Measurements from ENCODE around the gene ERMARD. TPM values are rescaled to one million over a fixed set of nuclear protein-coding genes. Genes with fewer than 3 reads are reported as not detected.
"Not testable (repeated sequence)": the region's sequence is repeated elsewhere in the genome, so short reads cannot be mapped to it uniquely, and the experiment has no call there.

ERMARD gene
- polyA plus RNA-seq, 3 donors from 2014 or later: 4.2 to 11.6 (median 10.0) TPM

- Mint-ChIP-seq H3K4me3 (peak overlapping the region; percentile 84 to 99 (median 98)), H3K27ac (peak overlapping the region; percentile 90 to 99 (median 94)), H3K36me3 (peaks cover 5 to 9% (median 6%) of the 10 kb centered on the region in 3 donors), H3K9me3 (no peaks in the 10 kb centered on the region), H3K27me3 (ENCODE audit: low read depth in 3 of 3) (peaks cover 3 to 6% (median 5%) of the 10 kb centered on the region in 3 donors), H3K4me1 (peaks cover 28 to 39% of the 10 kb centered on the region in 2 donors)
- DNase-seq: no peak
These were observed 727 bp downstream of the ERMARD start for GRCh38 chr6:169752074-169752623.

GRCh38 chr6:169755162-169755561 is 3.7 kb downstream of the ERMARD start:
- no peak for DNase-seq
- Mint-ChIP-seq H3K27ac (no peak overlapping the region), H3K27me3 (ENCODE audit: low read depth in 3 of 3) (peaks cover 3 to 6% (median 5%) of the 10 kb centered on the region in 3 donors), H3K36me3 (peaks cover 17 to 31% (median 24%) of the 10 kb centered on the region in 3 donors), H3K9me3 (no peaks in the 10 kb centered on the region), H3K4me1 (peaks cover 25 to 30% of the 10 kb centered on the region in 2 donors), H3K4me3 (no peak overlapping the region)

GRCh38 chr6:169763308-169763707 is 11.9 kb downstream of the ERMARD start:
- Mint-ChIP-seq H3K4me1 (no peaks in the 10 kb centered on the region), H3K36me3 (peaks cover 46 to 66% (median 54%) of the 10 kb centered on the region in 3 donors), H3K9me3 (no peaks in the 10 kb centered on the region), H3K27me3 (ENCODE audit: low read depth in 3 of 3) (peaks cover 0 to 2% (median 0%) of the 10 kb centered on the region in 3 donors), H3K27ac (no peak overlapping the region), H3K4me3 (no peak overlapping the region)
- DNase-seq: no peak

- Mint-ChIP-seq H3K27me3 (ENCODE audit: low read depth in 3 of 3) (peaks cover 0 to 2% (median 0%) of the 10 kb centered on the region in 3 donors), H3K4me3 (no peak overlapping the region), H3K36me3 (peaks cover 46 to 60% (median 50%) of the 10 kb centered on the region in 3 donors), H3K27ac (peak overlapping the region in 2 of 6 donors; percentile 34 to 40), H3K4me1 (no peaks in the 10 kb centered on the region), H3K9me3 (no peaks in the 10 kb centered on the region)
- DNase-seq: no peak
These were observed 12.5 kb downstream of the ERMARD start for GRCh38 chr6:169763881-169764280.

- peaks cover 34 to 48% (median 45%) of the 10 kb centered on the region in 3 donors for H3K36me3 Mint-ChIP-seq
- not testable (repeated sequence) for DNase-seq, H3K9me3 Mint-ChIP-seq
These were observed 14.4 kb downstream of the ERMARD start for GRCh38 chr6:169765789-169766188.

GRCh38 chr6:169766232-169766631 is 14.8 kb downstream of the ERMARD start:
- H3K36me3 Mint-ChIP-seq: peaks cover 34 to 47% (median 45%) of the 10 kb centered on the region in 3 donors
- H3K4me3 Mint-ChIP-seq: no peak overlapping the region
- DNase-seq: no peak
- H3K9me3 Mint-ChIP-seq: no peaks in the 10 kb centered on the region
- H3K4me1 Mint-ChIP-seq: no peaks in the 10 kb centered on the region
- no peak overlapping the region for H3K27ac Mint-ChIP-seq
- peaks cover 0 to 2% (median 0%) of the 10 kb centered on the region in 3 donors for H3K27me3 Mint-ChIP-seq (ENCODE audit: low read depth in 3 of 3)

More at GRCh38 chr6:169765789-169766188, 14.4 kb downstream of the ERMARD start:
- not testable (repeated sequence) for H3K4me1 Mint-ChIP-seq; H3K27ac Mint-ChIP-seq; H3K4me3 Mint-ChIP-seq; H3K27me3 Mint-ChIP-seq (ENCODE audit: low read depth in 3 of 3)

- Mint-ChIP-seq H3K9me3 (no peaks in the 10 kb centered on the region), H3K27me3 (ENCODE audit: low read depth in 3 of 3) (peaks cover 0 to 2% (median 0%) of the 10 kb centered on the region in 3 donors), H3K4me1 (no peaks in the 10 kb centered on the region), H3K36me3 (peaks cover 37 to 48% (median 44%) of the 10 kb centered on the region in 3 donors), H3K27ac (peak overlapping the region in 1 of 6 donors; percentile 12), H3K4me3 (no peak overlapping the region)
- no peak for DNase-seq
These were observed 15.7 kb downstream of the ERMARD start for GRCh38 chr6:169766921-169767736.

GRCh38 chr6:169774347-169774746 is 22.9 kb downstream of the ERMARD start:
- H3K4me3 Mint-ChIP-seq: no peak overlapping the region

GRCh38 chr6:169775321-169775720 is 23.9 kb downstream of the ERMARD start:
- no peak for DNase-seq
- H3K36me3 Mint-ChIP-seq: peaks cover 16 to 44% (median 26%) of the 10 kb centered on the region in 3 donors

More at GRCh38 chr6:169774347-169774746, 22.9 kb downstream of the ERMARD start:
- Mint-ChIP-seq H3K27ac (no peak overlapping the region), H3K27me3 (ENCODE audit: low read depth in 3 of 3) (peaks cover 0 to 4% (median 0%) of the 10 kb centered on the region in 3 donors), H3K9me3 (no peaks in the 10 kb centered on the region), H3K4me1 (peaks cover 0 to 5% of the 10 kb centered on the region in 2 donors), H3K36me3 (peaks cover 23 to 45% (median 26%) of the 10 kb centered on the region in 3 donors)
- no peak for DNase-seq

GRCh38 chr6:169776379-169776778 is 25.0 kb downstream of the ERMARD start:
- Mint-ChIP-seq H3K36me3 (peaks cover 22 to 50% (median 31%) of the 10 kb centered on the region in 3 donors), H3K27ac (no peak overlapping the region)

More at GRCh38 chr6:169775321-169775720, 23.9 kb downstream of the ERMARD start:
- Mint-ChIP-seq H3K27ac (no peak overlapping the region), H3K4me3 (no peak overlapping the region), H3K27me3 (ENCODE audit: low read depth in 3 of 3) (peaks cover 0 to 4% (median 0%) of the 10 kb centered on the region in 3 donors), H3K4me1 (peaks cover 0 to 5% of the 10 kb centered on the region in 2 donors), H3K9me3 (no peaks in the 10 kb centered on the region)

GRCh38 chr6:169777896-169778295 is 26.5 kb downstream of the ERMARD start:
- no peak for DNase-seq
- H3K27ac Mint-ChIP-seq: no peak overlapping the region
- H3K4me3 Mint-ChIP-seq: no peak overlapping the region
- peaks cover 18 to 47% (median 28%) of the 10 kb centered on the region in 3 donors for H3K36me3 Mint-ChIP-seq
- H3K27me3 Mint-ChIP-seq (ENCODE audit: low read depth in 3 of 3): peaks cover 0 to 4% (median 0%) of the 10 kb centered on the region in 3 donors
- no peaks in the 10 kb centered on the region for H3K9me3 Mint-ChIP-seq
- peaks cover 0 to 5% of the 10 kb centered on the region in 2 donors for H3K4me1 Mint-ChIP-seq

More at GRCh38 chr6:169776379-169776778, 25.0 kb downstream of the ERMARD start:
- Mint-ChIP-seq H3K9me3 (no peaks in the 10 kb centered on the region), H3K4me1 (peaks cover 0 to 5% of the 10 kb centered on the region in 2 donors), H3K4me3 (no peak overlapping the region), H3K27me3 (ENCODE audit: low read depth in 3 of 3) (peaks cover 0 to 4% (median 0%) of the 10 kb centered on the region in 3 donors)
- no peak for DNase-seq

GRCh38 chr6:169778646-169779045 is 27.2 kb downstream of the ERMARD start:
- no peak for DNase-seq
- Mint-ChIP-seq H3K27ac (no peak overlapping the region), H3K4me3 (no peak overlapping the region), H3K36me3 (peaks cover 18 to 51% (median 28%) of the 10 kb centered on the region in 3 donors), H3K4me1 (peaks cover 0 to 2% of the 10 kb centered on the region in 2 donors), H3K9me3 (no peaks in the 10 kb centered on the region), H3K27me3 (ENCODE audit: low read depth in 3 of 3) (peaks cover 0 to 4% (median 0%) of the 10 kb centered on the region in 3 donors)

GRCh38 chr6:169779092-169779815 is 27.8 kb downstream of the ERMARD start:
- Mint-ChIP-seq H3K4me3 (no peak overlapping the region), H3K27me3 (ENCODE audit: low read depth in 3 of 3) (peaks cover 0 to 2% (median 0%) of the 10 kb centered on the region in 3 donors), H3K27ac (no peak overlapping the region), H3K4me1 (no peaks in the 10 kb centered on the region), H3K36me3 (peaks cover 20 to 54% (median 31%) of the 10 kb centered on the region in 3 donors), H3K9me3 (no peaks in the 10 kb centered on the region)
- no peak for DNase-seq

All from immature natural killer cell (primary cell).